HepG2 (cell line): ENCODE data around the gene OLFM2. TPM values are rescaled to one million over a fixed set of nuclear protein-coding genes. Genes with fewer than 3 reads are reported as not detected.

Source experiments
- ATAC-seq: fragments of 200-7000 bp; cut with Tn5 transposase; 3 replicates; pipeline ENCODE4 v1.9.1; 2020; ENCODE audit warnings: mild to moderate bottlenecking, moderate library complexity
- BruUV-seq: library from RNA; stranded (reverse); fragments of 400-500 nt; replicated peaks from 2 replicates; lab custom pipeline; 2021; lab: Mats Ljungman, UMichigan
- CTCF ChIA-PET: fragments of 300-600 bp; formaldehyde crosslinking; extraction: SDS; loops from one replicate; lab custom pipeline; 2021; ENCODE audit warnings: low total read pairs, inconsistent platforms, low intra/inter-chr PET ratio; lab: Yijun Ruan, JAX
- POLR2A ChIA-PET: fragments of 350-600 bp; sonication (Branson Sonifier 250); formaldehyde crosslinking; loops from one replicate; lab custom pipeline; 2020; ENCODE audit warnings: antibody characterized with exemption, inconsistent platforms; lab: Yijun Ruan, JAX
- DNase-seq: peaks from one replicate; pipeline ENCODE4 v3.0.0-alpha.2; 2015; ENCODE audit warnings: low spot score
- FAIRE-seq: peaks from 3 replicates; lab custom pipeline; 2011; peaks lifted over from hg19 to GRCh38; lab: Jason Lieb, UNC
- H2AFZ ChIP-seq: one replicate; pipeline ENCODE4 v1.6.1; 2011; ENCODE audit warnings: low read length, inconsistent platforms
- H3K27ac ChIP-seq: fragments of 300-600 bp; 3 replicates; pipeline ENCODE4 v1.8.0; 2011; ENCODE audit warnings: mixed run types, mild to moderate bottlenecking, mixed read lengths, low read length, inconsistent platforms; ENCODE audit not compliant: insufficient read depth; ENCODE audit errors: extremely low read length
- H3K27me3 ChIP-seq, 2 experiments: fragments of 200-600 bp in 1 of 2; 2 replicates in 1 of 2; 3 replicates in 1 of 2; pipeline versions ENCODE4 v1.6.0 to v1.8.0; 2011; ENCODE audit warnings: low read length in 2 of 2, mild to moderate bottlenecking in 2 of 2, moderate library complexity in 2 of 2, inconsistent platforms in 1 of 2; ENCODE audit not compliant: insufficient read depth in 2 of 2, control insufficient read depth in 1 of 2
- H3K36me3 ChIP-seq, 2 experiments: fragments of 200-600 bp in 1 of 2; replicated peaks in 1 of 2; 2 replicates in 1 of 2; 3 replicates in 1 of 2; pipeline versions ENCODE4 v1.5.1 to v1.8.0; 2011; ENCODE audit warnings: low read length in 2 of 2, inconsistent platforms in 1 of 2; ENCODE audit not compliant: insufficient read depth in 2 of 2, control insufficient read depth in 1 of 2
- H3K4me1 ChIP-seq: 2 replicates; pipeline ENCODE4 v1.5.1; 2012; ENCODE audit warnings: low read length, inconsistent platforms; ENCODE audit not compliant: insufficient read depth
- H3K4me2 ChIP-seq: 2 replicates; pipeline ENCODE4 v1.6.0; 2011; ENCODE audit warnings: low read depth, low read length, inconsistent platforms
- H3K4me3 ChIP-seq, 3 experiments: fragments of 200-600 bp in 1 of 3; sonication (generic), shearing (Covaris generic) in 1 of 3; replicated peaks in 1 of 3; 2 replicates each; pipeline ENCODE4 v1.5.1; 2011 to 2016; ENCODE audit warnings: low read length in 3 of 3, inconsistent platforms in 2 of 3, low read depth in 2 of 3, mild to moderate bottlenecking in 2 of 3, control low read depth in 1 of 3, mixed read lengths in 1 of 3; ENCODE audit not compliant: insufficient read depth in 1 of 3
- H3K79me2 ChIP-seq: one replicate; pipeline ENCODE4 v1.6.1; 2011; ENCODE audit warnings: low read length, inconsistent platforms; ENCODE audit not compliant: insufficient read depth
- H3K9ac ChIP-seq: 2 replicates; pipeline ENCODE4 v1.6.0; 2011; ENCODE audit warnings: mild to moderate bottlenecking, low read depth, low read length, inconsistent platforms; ENCODE audit not compliant: insufficient read depth
- H3K9me3 ChIP-seq: 2 replicates; pipeline ENCODE4 v1.5.1; 2012; ENCODE audit warnings: mild to moderate bottlenecking, low read length
- H4K20me1 ChIP-seq: 2 replicates; pipeline ENCODE4 v1.6.0; 2011; ENCODE audit warnings: inconsistent platforms, mild to moderate bottlenecking, low read length, moderate library complexity; ENCODE audit not compliant: insufficient read depth
- ELF1 ChIP-seq: sonication (generic); formaldehyde crosslinking; IDR thresholded peaks from 2 replicates; pipeline ENCODE4 v1.4.0; 2020; ENCODE audit warnings: missing genetic modification reagents
- ELF3 ChIP-seq: IDR thresholded peaks from 2 replicates; pipeline ENCODE4 v1.6.1; 2016; ENCODE audit warnings: missing genetic modification reagents, missing compliant biosample characterization
- GABPA ChIP-seq, 2 experiments: IDR thresholded peaks; 2 replicates each; pipeline ENCODE4 v1.6.1; 2011 to 2016; ENCODE audit warnings: low read depth in 2 of 2, low read length in 1 of 2, missing biosample characterization in 1 of 2, missing genetic modification characterization in 1 of 2
- GABPB1 ChIP-seq: IDR thresholded peaks from 2 replicates; pipeline ENCODE4 v1.6.1; 2016; ENCODE audit warnings: mild to moderate bottlenecking, missing genetic modification reagents, moderate library complexity, missing compliant biosample characterization
- GTF2F1 ChIP-seq: fragments of 150-350 bp; IDR thresholded peaks from 2 replicates; pipeline ENCODE4 v1.6.1; 2014; ENCODE audit warnings: low read length
- GTF3A ChIP-seq: sonication (generic); formaldehyde crosslinking; conservative IDR thresholded peaks from 2 replicates; pipeline ENCODE4 v1.4.0; 2020; ENCODE audit warnings: mild to moderate bottlenecking, missing genetic modification reagents
- KDM5B ChIP-seq: sonication (generic); formaldehyde crosslinking; IDR thresholded peaks from 2 replicates; pipeline ENCODE4 v1.4.0; 2020; ENCODE audit warnings: missing genetic modification reagents, mild to moderate bottlenecking, borderline replicate concordance
- MYC ChIP-seq: sonication (generic); formaldehyde crosslinking; IDR thresholded peaks from 2 replicates; pipeline ENCODE4 v1.9.0; 2021; ENCODE audit warnings: missing genetic modification reagents, borderline replicate concordance
- NFYC ChIP-seq: IDR thresholded peaks from 2 replicates; pipeline ENCODE4 v1.6.1; 2016; ENCODE audit warnings: missing genetic modification reagents, missing compliant biosample characterization
- NKX3-1 ChIP-seq: sonication (generic); formaldehyde crosslinking; IDR thresholded peaks from 2 replicates; pipeline ENCODE4 v1.5.0; 2020; ENCODE audit warnings: missing genetic modification reagents
- NONO ChIP-seq, 2 experiments: fragments of 450-650 bp in 1 of 2; sonication (generic) in 1 of 2; formaldehyde crosslinking in 1 of 2; IDR thresholded peaks in 1 of 2; conservative IDR thresholded peaks in 1 of 2; 2 replicates each; pipeline versions ENCODE4 v1.6.1 to v1.8.0; 2017 to 2022; ENCODE audit warnings: mild to moderate bottlenecking in 1 of 2, missing genetic modification reagents in 1 of 2, moderate library complexity in 1 of 2
- RCOR2 ChIP-seq: IDR thresholded peaks from 2 replicates; pipeline ENCODE4 v1.6.1; 2016; ENCODE audit warnings: missing biosample characterization, missing genetic modification reagents
- SUZ12 ChIP-seq: fragments of 150-350 bp; IDR thresholded peaks from 2 replicates; pipeline ENCODE4 v1.6.1; 2014; ENCODE audit warnings: low read depth, low read length
- SYNCRIP ChIP-seq: fragments of 200-400 bp; formaldehyde crosslinking; IDR thresholded peaks from 2 replicates; pipeline ENCODE4 v1.6.1; 2018; ENCODE audit warnings: mild to moderate bottlenecking, low read depth, low read length; ENCODE audit not compliant: insufficient read depth
- TFDP1 ChIP-seq: IDR thresholded peaks from 2 replicates; pipeline ENCODE4 v1.6.1; 2016; ENCODE audit warnings: missing compliant biosample characterization, missing genetic modification reagents, borderline replicate concordance
- THAP11 ChIP-seq: IDR thresholded peaks from 2 replicates; pipeline ENCODE4 v1.6.1; 2016; ENCODE audit warnings: missing biosample characterization, missing genetic modification reagents
- ZKSCAN8 ChIP-seq: IDR thresholded peaks from 2 replicates; pipeline ENCODE4 v1.6.1; 2016; ENCODE audit warnings: borderline replicate concordance, missing genetic modification reagents, missing compliant biosample characterization
- ZNF597 ChIP-seq: sonication (generic); formaldehyde crosslinking; IDR thresholded peaks from 2 replicates; pipeline ENCODE4 v1.5.0; 2020; ENCODE audit warnings: missing genetic modification reagents
- WGBS: methylation state at CpG from one replicate; pipeline ENCODE4 v1.1.6; 2017; ENCODE audit warnings: low lambda C conversion rate; 5-methylcytosine and 5-hydroxymethylcytosine counted together
- in situ Hi-C: cut with HindIII; loops from 2 replicates; pipeline ENCODE4 v1.10.0; 2017; ENCODE audit warnings: low pct_unique_long_range_greater_than_20kb; ENCODE audit not compliant: extremely low pct_ligation_motif_present
- intact Hi-C: fragments of 100-400 bp; cut with micrococcal nuclease; formaldehyde crosslinking; loops from one replicate; pipeline ENCODE4 v1.10.0; 2022; ENCODE audit not compliant: unreplicated experiment
- polyA plus RNA-seq, 8 experiments: library from polyadenylated mRNA; depleted of rRNA in 3 of 8; stranded (reverse) in 7 of 8; unstranded in 1 of 8; fragments of >200 nt; fragmentation: Illumina TruSeq in 4 of 8; extraction: Trizol in 4 of 8; gene quantifications; 2 replicates each; pipeline versions ENCODE4 v1.2.1 to v1.2.3, GENCODE V29; 2011 to 2016; ENCODE audit warnings: low read depth in 4 of 8, missing spikeins in 1 of 8, mixed read lengths in 1 of 8; ENCODE audit not compliant: insufficient read depth in 1 of 8
- total RNA-seq, 5 experiments: library from RNA; depleted of rRNA; stranded (reverse); fragments of >200 nt; fragmentation: Illumina TruSeq; extraction: Trizol; gene quantifications; 2 replicates each; pipeline ENCODE4 v1.2.3, GENCODE V29; 2016; ENCODE audit warnings: low read depth in 1 of 5
- TF ChIP-seq, protein P1 (sequence below), 2 experiments: sonication (generic) in 1 of 2; formaldehyde crosslinking in 1 of 2; IDR thresholded peaks; 2 replicates each; pipeline versions ENCODE4 v1.5.1 to v1.6.1; 2011 to 2020; ENCODE audit warnings: borderline replicate concordance in 1 of 2, low read depth in 1 of 2, low read length in 1 of 2, mild to moderate bottlenecking in 1 of 2, missing genetic modification reagents in 1 of 2, moderate library complexity in 1 of 2
- TF ChIP-seq, protein P2 (sequence below): sonication (generic); formaldehyde crosslinking; IDR thresholded peaks from 2 replicates; pipeline ENCODE4 v1.4.0; 2020; ENCODE audit warnings: missing genetic modification reagents

OLFM2 gene
- total and polyA plus RNA-seq, 2 of the 13 experiments (the other 11 are each of a cell fraction or from before 2014, with no cell fraction given) = 0.20 to 0.51 TPM

DNA sequence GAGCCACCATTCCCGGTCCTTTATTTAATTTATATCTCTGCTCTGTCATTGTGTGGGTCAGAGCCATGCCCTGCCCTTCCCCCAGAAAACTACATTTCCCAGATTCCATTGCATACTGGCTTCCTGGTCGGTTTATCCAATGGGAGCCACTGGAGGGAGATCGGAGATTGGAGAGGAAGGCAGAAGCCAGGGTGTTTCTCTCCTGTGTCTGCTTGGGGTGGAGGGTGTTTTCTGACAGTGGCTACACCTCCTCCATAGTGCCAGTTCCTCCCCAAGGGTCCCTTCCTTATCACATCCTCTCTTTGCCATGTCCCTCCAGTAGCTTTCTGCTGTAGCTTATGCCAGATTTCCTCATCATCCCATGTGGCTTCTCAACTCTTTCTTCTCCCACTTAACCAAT is 19.0 kb downstream of the OLFM2 start:
- H3K4me2 ChIP-seq = peak overlapping the region; percentile 56
- H3K27me3 ChIP-seq = peaks cover 0 to 10% of the 10 kb centered on the region in 2 experiments; a peak in 2 of 5 replicates
- H3K9ac ChIP-seq = no peak overlapping the region
- CTCF ChIA-PET = no interaction called here
- peak overlapping the region; percentile 87 for H2AFZ ChIP-seq
- in situ Hi-C loops = no loop called here
- no peaks in the 10 kb centered on the region for H4K20me1 ChIP-seq
- no peaks in the 10 kb centered on the region for H3K79me2 ChIP-seq
- POLR2A ChIA-PET = no interaction called here
- H3K4me3 ChIP-seq = no peak overlapping the region
- H3K4me1 ChIP-seq = peaks cover 4% of the 10 kb centered on the region; the same call in 1 of the 2 replicates
- H3K27ac ChIP-seq = no peak overlapping the region
- 3% methylated on average over 3 of the region's 3 CpGs for WGBS
- FAIRE-seq (peak; percentile 48), ATAC-seq (peak; percentile 77), DNase-seq (peak; percentile 51)
- intact Hi-C loops = no loop called here
- no TSS peak for BruUV-seq
- H3K36me3 ChIP-seq = no peaks in the 10 kb centered on the region
- H3K9me3 ChIP-seq = no peaks in the 10 kb centered on the region
- TF ChIP-seq RCOR2 (CRISPR knock-in tag) (no peak), NKX3-1 (CRISPR knock-in tag) (no peak), TFDP1 (CRISPR knock-in tag) (peak; percentile 87; the same call in 1 of the 2 replicates), NFYC (CRISPR knock-in tag) (peak; percentile 87), SUZ12 (peak; percentile 44), GABPA (IDR thresholded peaks at IDR 0.05; ENCODE audit: low read depth, low read length) (peak; percentile 12; the same call in 1 of the 2 replicates), GABPA (CRISPR knock-in tag; IDR thresholded peaks at IDR 0.05; ENCODE audit: low read depth) (peak; percentile 91), SYNCRIP (no peak), ELF1 (CRISPR knock-in tag) (peak; percentile 97), KDM5B (CRISPR knock-in tag) (no peak), NONO (IDR thresholded peaks at IDR 0.05) (no peak), NONO (CRISPR knock-in tag; conservative IDR thresholded peaks at IDR 0.05) (no peak), GTF2F1 (no peak), GTF3A (CRISPR knock-in tag) (no peak), GABPB1 (CRISPR knock-in tag) (peak; percentile 87), ELF3 (CRISPR knock-in tag) (peak; percentile 47; the same call in 1 of the 2 replicates), THAP11 (CRISPR knock-in tag) (peak; percentile 99), ZKSCAN8 (CRISPR knock-in tag) (no peak), ZNF597 (CRISPR knock-in tag) (no peak), MYC (CRISPR knock-in tag) (no peak)
- TF ChIP-seq, protein P1, sequence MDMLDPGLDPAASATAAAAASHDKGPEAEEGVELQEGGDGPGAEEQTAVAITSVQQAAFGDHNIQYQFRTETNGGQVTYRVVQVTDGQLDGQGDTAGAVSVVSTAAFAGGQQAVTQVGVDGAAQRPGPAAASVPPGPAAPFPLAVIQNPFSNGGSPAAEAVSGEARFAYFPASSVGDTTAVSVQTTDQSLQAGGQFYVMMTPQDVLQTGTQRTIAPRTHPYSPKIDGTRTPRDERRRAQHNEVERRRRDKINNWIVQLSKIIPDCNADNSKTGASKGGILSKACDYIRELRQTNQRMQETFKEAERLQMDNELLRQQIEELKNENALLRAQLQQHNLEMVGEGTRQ (IDR thresholded peaks at IDR 0.05; ENCODE audit: low read depth, low read length) = no peak
- TF ChIP-seq, protein P1 (CRISPR knock-in tag; IDR thresholded peaks at IDR 0.05; ENCODE audit: borderline replicate concordance) = no peak
- TF ChIP-seq, protein P2, sequence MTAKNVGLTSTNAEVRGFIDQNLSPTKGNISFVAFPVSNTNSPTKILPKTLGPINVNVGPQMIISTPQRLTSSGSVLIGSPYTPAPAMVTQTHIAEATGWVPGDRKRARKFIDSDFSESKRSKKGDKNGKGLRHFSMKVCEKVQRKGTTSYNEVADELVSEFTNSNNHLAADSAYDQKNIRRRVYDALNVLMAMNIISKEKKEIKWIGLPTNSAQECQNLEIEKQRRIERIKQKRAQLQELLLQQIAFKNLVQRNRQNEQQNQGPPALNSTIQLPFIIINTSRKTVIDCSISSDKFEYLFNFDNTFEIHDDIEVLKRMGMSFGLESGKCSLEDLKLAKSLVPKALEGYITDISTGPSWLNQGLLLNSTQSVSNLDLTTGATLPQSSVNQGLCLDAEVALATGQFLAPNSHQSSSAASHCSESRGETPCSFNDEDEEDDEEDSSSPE = peak; percentile 68; the same call in 1 of the 2 replicates
